Brain pericyte (primary cell): ENCODE data around the gene CDT1.
"Not testable (repeated sequence)": the region's sequence is repeated elsewhere in the genome, so short reads cannot be mapped to it uniquely, and the experiment has no call there.

ENCODE experiments used
- DNase-seq: peaks from one replicate; pipeline ENCODE4 v3.0.0-alpha.2; 2012; ENCODE audit warnings: low read depth, low spot score

The CDT1 gene

GRCh38 chr16:88768071-88768783, 35.4 kb upstream of the CDT1 start:
- DNase-seq, result no peak

GRCh38 chr16:88769617-88770460, 33.8 kb upstream of the CDT1 start:
- DNase-seq, result no peak

- peak; percentile 71 for DNase-seq
These were observed 32.9 kb upstream of the CDT1 start for GRCh38 chr16:88770461-88771293.

GRCh38 chr16:88771294-88771772, 32.3 kb upstream of the CDT1 start:
- DNase-seq, result no peak

GRCh38 chr16:88771781-88772180, 31.8 kb upstream of the CDT1 start:
- DNase-seq, result not testable (repeated sequence)

GRCh38 chr16:88772871-88773811, 30.4 kb upstream of the CDT1 start:
- DNase-seq, result no peak

- no peak for DNase-seq
These were observed 29.7 kb upstream of the CDT1 start for GRCh38 chr16:88773812-88774291.

GRCh38 chr16:88774544-88775393, 28.8 kb upstream of the CDT1 start:
- DNase-seq, result no peak

GRCh38 chr16:88775825-88776224, 27.8 kb upstream of the CDT1 start:
- no peak for DNase-seq

- no peak for DNase-seq
These were observed 25.9 kb upstream of the CDT1 start for GRCh38 chr16:88777471-88778270.

GRCh38 chr16:88778271-88778525, 25.4 kb upstream of the CDT1 start:
- DNase-seq, result no peak

- no peak for DNase-seq
These were observed 25.0 kb upstream of the CDT1 start for GRCh38 chr16:88778541-88779065.

GRCh38 chr16:88779406-88780141, 24.0 kb upstream of the CDT1 start:
- no peak for DNase-seq

- no peak for DNase-seq
These were observed 23.2 kb upstream of the CDT1 start for GRCh38 chr16:88780142-88781062.

GRCh38 chr16:88781140-88782077, 22.2 kb upstream of the CDT1 start:
- DNase-seq, result no peak
